IMR-90 (cell line): ENCODE measurements around the gene SASS6.

Source experiments
- BHLHE40 ChIP-seq: fragments of 150-350 bp; IDR thresholded peaks from 2 replicates; pipeline ENCODE4 v1.6.1; 2016; ENCODE audit warnings: mild to moderate bottlenecking, low read depth, low read length
- CEBPB ChIP-seq: IDR thresholded peaks from 2 replicates; pipeline ENCODE4 v1.6.1; 2012; ENCODE audit warnings: low read depth, low read length, improper control_type of control experiment
- CHD1 ChIP-seq: IDR thresholded peaks from 2 replicates; pipeline ENCODE4 v1.6.1; 2012; ENCODE audit warnings: low read depth, low read length, improper control_type of control experiment
- CTCF ChIP-seq: conservative IDR thresholded peaks from 2 replicates; pipeline ENCODE4 v1.5.1; 2012; ENCODE audit warnings: mild to moderate bottlenecking, low read depth, low read length, improper control_type of control experiment
- ELK1 ChIP-seq: fragments of 150-350 bp; IDR thresholded peaks from 2 replicates; pipeline ENCODE4 v1.6.1; 2016; ENCODE audit warnings: low read depth, mild to moderate bottlenecking, low read length, moderate library complexity, borderline replicate concordance
- FOS ChIP-seq: fragments of 150-350 bp; IDR thresholded peaks from 2 replicates; pipeline ENCODE4 v1.6.1; 2016; ENCODE audit warnings: low read depth, low read length
- MAFK ChIP-seq: IDR thresholded peaks from 2 replicates; pipeline ENCODE4 v1.6.1; 2012; ENCODE audit warnings: low read depth, low read length, improper control_type of control experiment
- NFE2L2 ChIP-seq: fragments of 150-350 bp; IDR thresholded peaks from 2 replicates; pipeline ENCODE4 v1.6.1; 2016; ENCODE audit warnings: low read depth, mild to moderate bottlenecking, low read length
- POLR2A ChIP-seq: IDR thresholded peaks from 2 replicates; pipeline ENCODE4 v1.6.1; 2012; ENCODE audit warnings: mild to moderate bottlenecking, low read depth, low read length
- RAD21 ChIP-seq: IDR thresholded peaks from 2 replicates; pipeline ENCODE4 v1.6.1; 2012; ENCODE audit warnings: low read length, improper control_type of control experiment
- RCOR1 ChIP-seq: IDR thresholded peaks from 2 replicates; pipeline ENCODE4 v1.6.1; 2012; ENCODE audit warnings: mild to moderate bottlenecking, low read length, improper control_type of control experiment; ENCODE audit not compliant: insufficient replicate concordance
- RFX5 ChIP-seq: IDR thresholded peaks from 2 replicates; pipeline ENCODE4 v1.8.0; 2012; ENCODE audit warnings: low read depth, mild to moderate bottlenecking, low read length, moderate library complexity
- SMC3 ChIP-seq: fragments of 150-350 bp; IDR thresholded peaks from 2 replicates; pipeline ENCODE4 v1.6.1; 2016; ENCODE audit warnings: low read depth, mild to moderate bottlenecking, antibody characterized with exemption, low read length, moderate library complexity
- USF2 ChIP-seq: fragments of 150-350 bp; IDR thresholded peaks from 2 replicates; pipeline ENCODE4 v1.6.1; 2017; ENCODE audit warnings: mild to moderate bottlenecking, antibody characterized with exemption, low read length, low read depth

- TF ChIP-seq CHD1 (no peak), CTCF (no peak), SMC3 (no peak), BHLHE40 (no peak), POLR2A (no peak), MAFK (no peak), USF2 (no peak), ELK1 (no peak), FOS (no peak), RFX5 (no peak), CEBPB (no peak), RAD21 (no peak), RCOR1 (no peak), NFE2L2 (no peak)
Measured at GRCh38 chr1:100036718-100037655, 95.7 kb downstream of the SASS6 start.
